Uterus (tissue), 2 donors: ENCODE measurements around the gene CACNB1.

ENCODE experiments used
- CTCF ChIP-seq, 4 experiments: fragments of 200-600 bp in 2 of 4; fragments of 450-650 bp in 2 of 4; sonication (generic) in 2 of 4; IDR thresholded peaks; one replicate each; pipeline ENCODE4 v1.5.1; 2016 to 2019; ENCODE audit warnings: antibody characterized with exemption in 4 of 4, mild to moderate bottlenecking in 2 of 4, moderate library complexity in 1 of 4
- POLR2A ChIP-seq, 2 donors: fragments of 450-650 bp; IDR thresholded peaks; one replicate each; pipeline ENCODE4 v1.6.1; 2016; ENCODE audit warnings: antibody characterized with exemption in 2 of 2, mild to moderate bottlenecking in 1 of 2, moderate library complexity in 1 of 2

- no peak for TF ChIP-seq POLR2A (IDR thresholded peaks at IDR 0.05)
- no peak for TF ChIP-seq CTCF (IDR thresholded peaks at IDR 0.05)
Measured at GRCh38 chr17:39240631-39241030, 43.2 kb upstream of the CACNB1 start.
